ENCODE data around the gene MGAT3. TPM values are rescaled to one million over a fixed set of nuclear protein-coding genes. Genes with fewer than 3 reads are reported as not detected.

The MGAT3 gene
- total RNA-seq, 1 experiment from 2014 or later: 4.3 TPM

- no peak for DNase-seq (ENCODE audit: low read depth in 1 of 2, low spot score in 2 of 2)
- no peak overlapping the region for H3K27ac ChIP-seq
- no peaks in the 10 kb centered on the region for H3K27me3 ChIP-seq (replicated peaks)
- no peaks in the 10 kb centered on the region for H3K9me3 ChIP-seq (replicated peaks)
- peaks cover 45% of the 10 kb centered on the region for H3K36me3 ChIP-seq
- no peak overlapping the region for H3K4me3 ChIP-seq
- H3K4me1 ChIP-seq (replicated peaks): no peaks in the 10 kb centered on the region
These were observed 37.7 kb upstream of the MGAT3 start for GRCh38 chr22:39419096-39419495.

DNA sequence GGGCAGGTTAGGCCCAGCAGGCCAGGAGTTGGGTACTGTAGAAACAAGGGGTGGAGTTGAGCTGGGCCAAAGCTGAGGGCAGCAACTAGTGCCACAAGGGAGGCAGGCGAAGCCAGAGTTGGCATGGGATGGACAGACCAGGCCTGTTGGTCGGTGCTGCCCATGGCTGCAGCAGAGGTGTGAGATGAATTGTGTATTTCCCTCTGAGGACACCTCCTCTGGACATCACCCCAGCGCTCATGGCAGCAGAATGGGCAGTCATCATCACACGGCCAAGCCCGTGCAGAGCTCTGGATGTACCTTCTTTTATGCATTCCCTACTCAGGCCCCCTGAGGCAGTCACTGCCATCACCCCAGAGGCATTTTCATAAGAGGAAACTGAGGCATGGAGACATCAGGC, 36.9 kb upstream of the MGAT3 start:
- Histone ChIP-seq H3K27ac (no peak overlapping the region), H3K9me3 (replicated peaks) (no peaks in the 10 kb centered on the region), H3K4me3 (no peak overlapping the region), H3K4me1 (replicated peaks) (no peaks in the 10 kb centered on the region), H3K27me3 (replicated peaks) (no peaks in the 10 kb centered on the region), H3K36me3 (peaks cover 46% of the 10 kb centered on the region)
- no peak for DNase-seq (ENCODE audit: low read depth in 1 of 2, low spot score in 2 of 2)

GRCh38 chr22:39421691-39422090, 35.1 kb upstream of the MGAT3 start:
- Histone ChIP-seq H3K9me3 (replicated peaks) (no peaks in the 10 kb centered on the region), H3K27me3 (replicated peaks) (no peaks in the 10 kb centered on the region), H3K36me3 (peaks cover 46% of the 10 kb centered on the region), H3K4me1 (replicated peaks) (no peaks in the 10 kb centered on the region), H3K4me3 (no peak overlapping the region), H3K27ac (no peak overlapping the region)
- DNase-seq (ENCODE audit: low read depth in 1 of 2, low spot score in 2 of 2): no peak

GRCh38 chr22:39422101-39422500, 34.7 kb upstream of the MGAT3 start:
- Histone ChIP-seq H3K9me3 (replicated peaks) (no peaks in the 10 kb centered on the region), H3K36me3 (peaks cover 46% of the 10 kb centered on the region), H3K4me1 (replicated peaks) (no peaks in the 10 kb centered on the region), H3K27ac (no peak overlapping the region), H3K4me3 (no peak overlapping the region), H3K27me3 (replicated peaks) (no peaks in the 10 kb centered on the region)
- DNase-seq (ENCODE audit: low read depth in 1 of 2, low spot score in 2 of 2): no peak

- H3K27me3 ChIP-seq (replicated peaks): no peaks in the 10 kb centered on the region
- no peak for DNase-seq (ENCODE audit: low read depth in 1 of 2, low spot score in 2 of 2)
- H3K4me3 ChIP-seq: no peak overlapping the region
- peaks cover 46% of the 10 kb centered on the region for H3K36me3 ChIP-seq
- H3K9me3 ChIP-seq (replicated peaks): no peaks in the 10 kb centered on the region
- H3K4me1 ChIP-seq (replicated peaks): no peaks in the 10 kb centered on the region
- H3K27ac ChIP-seq: no peak overlapping the region
These were observed 34.1 kb upstream of the MGAT3 start for GRCh38 chr22:39422721-39423120.

DNA sequence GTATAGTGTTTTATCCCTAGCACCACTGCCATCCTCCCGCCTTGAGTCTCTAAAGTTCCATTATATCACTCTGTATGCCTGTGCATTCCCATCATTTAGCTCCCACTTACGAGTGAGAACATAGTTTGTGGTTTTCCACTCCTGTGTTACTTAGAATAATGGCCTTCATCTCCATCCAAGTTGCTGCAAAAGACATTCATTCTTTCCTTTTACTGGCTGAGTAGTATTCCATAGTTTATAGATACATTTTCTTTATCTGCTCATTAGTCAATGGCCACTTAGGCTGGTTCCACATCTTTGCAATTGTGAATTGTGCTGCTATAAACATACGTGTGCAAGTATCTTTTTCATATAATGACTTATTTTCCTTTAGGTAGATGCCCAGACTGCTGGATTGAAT, 32.8 kb upstream of the MGAT3 start:
- no peak overlapping the region for H3K4me3 ChIP-seq
- H3K27me3 ChIP-seq (replicated peaks): no peaks in the 10 kb centered on the region
- H3K27ac ChIP-seq: no peak overlapping the region
- no peaks in the 10 kb centered on the region for H3K4me1 ChIP-seq (replicated peaks)
- DNase-seq (ENCODE audit: low read depth in 1 of 2, low spot score in 2 of 2): no peak
- H3K36me3 ChIP-seq: peaks cover 47% of the 10 kb centered on the region
- H3K9me3 ChIP-seq (replicated peaks): no peaks in the 10 kb centered on the region

DNA sequence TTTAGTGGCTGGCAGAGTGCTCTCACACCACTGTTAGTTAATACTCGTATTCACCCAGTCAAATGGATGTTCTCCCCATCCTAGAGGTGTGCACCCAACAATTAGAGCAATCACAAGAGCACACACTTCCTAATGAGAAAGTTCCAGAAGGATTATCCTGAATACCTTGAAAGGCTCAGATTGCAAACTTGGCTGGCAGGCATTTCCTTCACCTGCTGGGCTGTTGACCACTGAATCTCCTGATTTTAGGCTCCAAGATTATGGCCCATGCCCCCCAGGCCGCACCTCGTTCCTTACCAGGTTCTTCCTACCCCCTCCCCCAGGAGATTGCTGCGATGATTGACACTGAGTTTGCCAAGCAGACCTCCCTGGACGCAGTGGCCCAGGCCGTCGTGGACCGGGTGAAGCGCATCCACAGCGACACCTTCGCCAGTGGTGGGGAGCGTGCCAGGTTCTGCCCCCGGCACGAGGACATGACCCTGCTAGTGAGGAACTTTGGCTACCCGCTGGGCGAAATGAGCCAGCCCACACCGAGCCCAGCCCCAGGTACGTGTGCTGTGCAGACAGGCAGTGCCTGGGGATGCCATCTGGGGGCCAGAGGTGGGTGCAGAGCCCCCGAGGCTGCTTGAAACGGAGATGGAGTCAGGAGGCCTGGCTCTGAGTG, 30.3 kb upstream of the MGAT3 start:
- H3K27me3 ChIP-seq (replicated peaks): no peaks in the 10 kb centered on the region
- no peak overlapping the region for H3K27ac ChIP-seq
- H3K4me1 ChIP-seq (replicated peaks): no peaks in the 10 kb centered on the region

DNA sequence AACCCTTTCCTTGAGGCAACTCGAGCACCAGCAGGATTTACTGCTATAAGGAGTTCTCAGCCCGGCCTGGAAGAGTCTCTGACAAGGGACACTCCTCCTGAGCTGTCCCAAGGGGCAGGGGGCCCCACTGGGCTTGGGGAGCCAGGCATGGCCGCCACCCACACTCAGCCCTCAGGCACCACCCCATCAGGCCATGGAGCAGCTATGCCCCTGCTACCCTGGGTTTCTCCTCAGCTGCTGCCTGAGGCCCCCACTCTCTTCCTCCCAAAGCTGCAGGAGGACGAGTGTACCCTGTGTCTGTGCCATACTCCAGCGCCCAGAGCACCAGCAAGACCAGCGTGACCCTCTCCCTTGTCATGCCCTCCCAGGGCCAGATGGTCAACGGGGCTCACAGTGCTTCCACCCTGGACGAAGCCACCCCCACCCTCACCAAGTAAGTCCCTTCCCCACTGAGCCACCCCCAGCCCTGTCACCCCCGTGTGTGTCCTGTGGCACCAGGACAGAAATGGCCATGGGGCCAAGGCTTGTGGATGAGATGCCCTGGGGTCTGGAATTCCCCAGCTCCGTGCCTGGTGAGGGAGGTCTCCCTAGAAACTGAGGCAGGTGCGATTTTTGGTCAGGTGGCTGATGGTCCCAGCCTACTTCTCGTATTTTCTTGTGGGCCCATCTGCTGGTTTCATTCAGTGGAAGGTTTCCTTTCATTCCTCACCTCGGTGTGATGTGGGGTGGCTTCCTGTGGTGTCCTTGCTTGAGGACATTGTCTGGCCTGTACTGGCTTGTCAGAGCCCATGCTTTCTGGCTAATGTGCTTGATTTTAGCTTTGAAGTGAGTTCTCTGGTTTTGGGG, 28.8 kb upstream of the MGAT3 start:
- Histone ChIP-seq H3K36me3 (peaks cover 61% of the 10 kb centered on the region), H3K4me3 (no peak overlapping the region), H3K4me1 (replicated peaks) (no peaks in the 10 kb centered on the region), H3K27ac (no peak overlapping the region), H3K27me3 (replicated peaks) (no peaks in the 10 kb centered on the region), H3K9me3 (replicated peaks) (no peaks in the 10 kb centered on the region)
- no peak for DNase-seq (ENCODE audit: low read depth in 1 of 2, low spot score in 2 of 2)

More for the DNA sequence above, 30.3 kb upstream of the MGAT3 start:
- Histone ChIP-seq H3K9me3 (replicated peaks) (no peaks in the 10 kb centered on the region), H3K36me3 (peaks cover 55% of the 10 kb centered on the region), H3K4me3 (no peak overlapping the region)
- DNase-seq (ENCODE audit: low read depth in 1 of 2, low spot score in 2 of 2): no peak

- no peaks in the 10 kb centered on the region for H3K27me3 ChIP-seq (replicated peaks)
- no peaks in the 10 kb centered on the region for H3K9me3 ChIP-seq (replicated peaks)
- no peak overlapping the region for H3K27ac ChIP-seq
- no peak overlapping the region for H3K4me3 ChIP-seq
- no peaks in the 10 kb centered on the region for H3K4me1 ChIP-seq (replicated peaks)
- H3K36me3 ChIP-seq: peaks cover 61% of the 10 kb centered on the region
- DNase-seq (ENCODE audit: low read depth in 1 of 2, low spot score in 2 of 2): no peak
These were observed 28.2 kb upstream of the MGAT3 start for GRCh38 chr22:39428597-39429071.

DNA sequence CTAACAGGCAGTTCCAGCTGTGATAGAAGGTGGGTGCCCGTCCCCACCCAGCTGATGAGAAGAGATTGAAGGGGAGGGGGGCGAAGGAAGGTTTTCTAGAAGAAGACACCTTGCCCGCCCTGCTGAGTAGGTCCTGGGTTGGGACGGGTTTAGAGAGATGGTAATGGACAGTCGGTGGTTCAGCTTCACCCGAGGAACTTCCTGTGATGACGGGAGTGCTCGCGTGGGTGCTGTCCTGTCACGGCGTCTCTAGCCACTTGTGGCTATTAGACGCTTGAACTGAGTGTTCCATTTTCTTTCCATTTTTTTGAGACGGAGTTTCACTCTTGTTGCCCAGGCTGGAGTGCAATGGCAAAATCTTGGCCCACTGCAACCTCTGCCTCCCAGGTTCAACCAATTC, 27.6 kb upstream of the MGAT3 start:
- no peak for DNase-seq (ENCODE audit: low read depth in 1 of 2, low spot score in 2 of 2)
- no peaks in the 10 kb centered on the region for H3K4me1 ChIP-seq (replicated peaks)
- H3K27me3 ChIP-seq (replicated peaks): no peaks in the 10 kb centered on the region
- peaks cover 58% of the 10 kb centered on the region for H3K36me3 ChIP-seq
- H3K4me3 ChIP-seq: no peak overlapping the region
- H3K27ac ChIP-seq: no peak overlapping the region
- H3K9me3 ChIP-seq (replicated peaks): no peaks in the 10 kb centered on the region

GRCh38 chr22:39429916-39430575, 26.8 kb upstream of the MGAT3 start:
- H3K27me3 ChIP-seq (replicated peaks): no peaks in the 10 kb centered on the region
- no peak overlapping the region for H3K27ac ChIP-seq
- H3K4me1 ChIP-seq (replicated peaks): no peaks in the 10 kb centered on the region
- peaks cover 58% of the 10 kb centered on the region for H3K36me3 ChIP-seq
- DNase-seq (ENCODE audit: low read depth in 1 of 2, low spot score in 2 of 2): no peak
- H3K9me3 ChIP-seq (replicated peaks): no peaks in the 10 kb centered on the region
- no peak overlapping the region for H3K4me3 ChIP-seq

GRCh38 chr22:39430576-39431150, 26.1 kb upstream of the MGAT3 start:
- no peak overlapping the region for H3K27ac ChIP-seq
- H3K4me3 ChIP-seq: no peak overlapping the region
- no peaks in the 10 kb centered on the region for H3K4me1 ChIP-seq (replicated peaks)
- H3K27me3 ChIP-seq (replicated peaks): no peaks in the 10 kb centered on the region
- H3K36me3 ChIP-seq: peaks cover 58% of the 10 kb centered on the region
- DNase-seq (ENCODE audit: low read depth in 1 of 2, low spot score in 2 of 2): no peak
- no peaks in the 10 kb centered on the region for H3K9me3 ChIP-seq (replicated peaks)

GRCh38 chr22:39431216-39431801, 25.5 kb upstream of the MGAT3 start:
- Histone ChIP-seq H3K27me3 (replicated peaks) (no peaks in the 10 kb centered on the region), H3K36me3 (peaks cover 54% of the 10 kb centered on the region), H3K27ac (no peak overlapping the region), H3K4me3 (no peak overlapping the region), H3K9me3 (replicated peaks) (no peaks in the 10 kb centered on the region), H3K4me1 (replicated peaks) (no peaks in the 10 kb centered on the region)
- no peak for DNase-seq (ENCODE audit: low read depth in 1 of 2, low spot score in 2 of 2)
